22Rv1 (cell line): ENCODE measurements around the gene SLC25A42.
"Not testable (repeated sequence)": the region's sequence is repeated elsewhere in the genome, so short reads cannot be mapped to it uniquely, and the experiment has no call there.

Source experiments
- H3K27ac ChIP-seq: fragments of 450-650 bp; 2 replicates; pipeline ENCODE4 v1.5.1; 2017
- CTCF ChIP-seq: fragments of 450-650 bp; IDR thresholded peaks from 2 replicates; pipeline ENCODE4 v1.5.1; 2017; ENCODE audit warnings: mild to moderate bottlenecking
- ZFX ChIP-seq: fragments of 450-650 bp; IDR thresholded peaks from 2 replicates; pipeline ENCODE4 v1.6.1; 2017; ENCODE audit warnings: antibody characterized with exemption, borderline replicate concordance

Gene SLC25A42

GRCh38 chr19:19145281-19145680 lies 81.5 kb downstream of the SLC25A42 start:
- no peak overlapping the region for H3K27ac ChIP-seq
- TF ChIP-seq ZFX (no peak), CTCF (no peak)

- H3K27ac ChIP-seq, result no peak overlapping the region
- TF ChIP-seq CTCF (peak; percentile 95), ZFX (no peak)
Measured at GRCh38 chr19:19145684-19146608, 82.2 kb downstream of the SLC25A42 start.

- H3K27ac ChIP-seq, result no peak overlapping the region
Measured at GRCh38 chr19:19146865-19147264, 83.1 kb downstream of the SLC25A42 start.

GRCh38 chr19:19147344-19147743 lies 83.5 kb downstream of the SLC25A42 start:
- TF ChIP-seq CTCF (no peak), ZFX (no peak)
- H3K27ac ChIP-seq, result no peak overlapping the region

More at GRCh38 chr19:19146865-19147264, 83.1 kb downstream of the SLC25A42 start:
- TF ChIP-seq CTCF (no peak), ZFX (no peak)

- H3K27ac ChIP-seq, result not testable (repeated sequence)
Measured at GRCh38 chr19:19148504-19148903, 84.7 kb downstream of the SLC25A42 start.

GRCh38 chr19:19149435-19149834 lies 85.6 kb downstream of the SLC25A42 start:
- no peak overlapping the region for H3K27ac ChIP-seq
- TF ChIP-seq CTCF, result no peak
- no peak for TF ChIP-seq ZFX

GRCh38 chr19:19151418-19151817 lies 87.6 kb downstream of the SLC25A42 start:
- no peak for TF ChIP-seq CTCF
- TF ChIP-seq ZFX, result no peak
- no peak overlapping the region for H3K27ac ChIP-seq
